Kidney epithelial cell (primary cell): ENCODE results near the gene TMEM44. TPM values are rescaled to one million over a fixed set of nuclear protein-coding genes. Genes with fewer than 3 reads are reported as not detected.
A peak's percentile ranks its signal among the peaks of the same experiment; 100 is the strongest.

Source experiments
- DNase-seq: peaks from one replicate; pipeline ENCODE4 v3.0.0-alpha.2; 2010; ENCODE audit warnings: low read depth
- H3K27me3 ChIP-seq: 2 replicates; pipeline ENCODE4 v1.6.0; 2011; ENCODE audit warnings: low read length; ENCODE audit not compliant: control insufficient read depth, insufficient read depth
- H3K36me3 ChIP-seq: 2 replicates; pipeline ENCODE4 v1.5.1; 2011; ENCODE audit warnings: low read length; ENCODE audit not compliant: control insufficient read depth, insufficient read depth
- H3K4me3 ChIP-seq: 2 replicates; pipeline ENCODE4 v1.5.1; 2011; ENCODE audit warnings: low read depth, mild to moderate bottlenecking, control low read depth, low read length
- total RNA-seq: library from RNA; depleted of rRNA; stranded (reverse); fragments of >200 nt; gene quantifications from 2 replicates; pipeline ENCODE4 v1.2.3, GENCODE V29; 2015
- TF ChIP-seq, protein P1 (sequence below): IDR thresholded peaks from 2 replicates; pipeline ENCODE4 v1.5.1; 2011; ENCODE audit warnings: mild to moderate bottlenecking, moderate library complexity, low read length, control low read depth, inconsistent platforms; ENCODE audit not compliant: insufficient read depth, poor library complexity, severe bottlenecking

Gene TMEM44
- total RNA-seq, 1 donor from 2014 or later, result 16.2 TPM

DNA sequence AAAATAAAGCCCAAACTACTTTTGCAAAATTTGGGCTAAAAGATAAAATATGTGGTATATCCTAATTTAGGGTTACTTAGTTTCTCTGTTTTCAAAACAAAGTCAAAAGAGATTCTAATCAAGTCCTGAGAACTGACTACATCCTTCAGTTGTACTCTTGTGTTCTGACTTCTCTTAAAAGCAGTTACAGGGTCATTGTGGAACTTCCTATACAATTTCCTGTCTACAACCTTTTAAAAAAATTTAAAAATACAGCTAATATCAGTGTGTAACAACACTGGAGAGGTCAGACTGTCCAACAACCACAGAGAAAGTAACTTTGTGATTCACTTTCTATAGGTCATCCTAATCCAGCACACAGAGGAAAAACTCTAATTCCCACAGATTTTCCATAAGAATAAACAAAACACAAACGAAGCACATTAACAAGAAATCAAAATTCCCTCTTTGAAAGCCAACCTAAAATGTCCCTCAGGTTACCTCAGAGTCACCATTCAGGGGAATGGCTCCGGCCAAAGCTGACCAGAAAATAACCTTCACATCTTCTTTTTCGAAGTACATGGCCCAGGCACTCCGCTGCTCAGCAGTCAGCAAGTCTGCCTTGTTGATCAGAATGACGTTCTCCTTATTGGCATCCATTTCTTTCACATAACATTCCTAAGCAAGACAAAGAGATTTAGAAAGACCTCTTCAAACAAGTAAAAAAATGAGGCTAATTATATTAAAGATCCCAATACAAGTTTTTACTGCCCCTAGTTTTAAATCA, 25.4 kb upstream of the TMEM44 start:
- Histone ChIP-seq H3K27me3 (no peaks in the 10 kb centered on the region), H3K36me3 (peaks cover 3% of the 10 kb centered on the region), H3K4me3 (no peak overlapping the region)
- no peak for DNase-seq
- TF ChIP-seq, protein P1, sequence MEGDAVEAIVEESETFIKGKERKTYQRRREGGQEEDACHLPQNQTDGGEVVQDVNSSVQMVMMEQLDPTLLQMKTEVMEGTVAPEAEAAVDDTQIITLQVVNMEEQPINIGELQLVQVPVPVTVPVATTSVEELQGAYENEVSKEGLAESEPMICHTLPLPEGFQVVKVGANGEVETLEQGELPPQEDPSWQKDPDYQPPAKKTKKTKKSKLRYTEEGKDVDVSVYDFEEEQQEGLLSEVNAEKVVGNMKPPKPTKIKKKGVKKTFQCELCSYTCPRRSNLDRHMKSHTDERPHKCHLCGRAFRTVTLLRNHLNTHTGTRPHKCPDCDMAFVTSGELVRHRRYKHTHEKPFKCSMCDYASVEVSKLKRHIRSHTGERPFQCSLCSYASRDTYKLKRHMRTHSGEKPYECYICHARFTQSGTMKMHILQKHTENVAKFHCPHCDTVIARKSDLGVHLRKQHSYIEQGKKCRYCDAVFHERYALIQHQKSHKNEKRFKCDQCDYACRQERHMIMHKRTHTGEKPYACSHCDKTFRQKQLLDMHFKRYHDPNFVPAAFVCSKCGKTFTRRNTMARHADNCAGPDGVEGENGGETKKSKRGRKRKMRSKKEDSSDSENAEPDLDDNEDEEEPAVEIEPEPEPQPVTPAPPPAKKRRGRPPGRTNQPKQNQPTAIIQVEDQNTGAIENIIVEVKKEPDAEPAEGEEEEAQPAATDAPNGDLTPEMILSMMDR, result no peak

DNA sequence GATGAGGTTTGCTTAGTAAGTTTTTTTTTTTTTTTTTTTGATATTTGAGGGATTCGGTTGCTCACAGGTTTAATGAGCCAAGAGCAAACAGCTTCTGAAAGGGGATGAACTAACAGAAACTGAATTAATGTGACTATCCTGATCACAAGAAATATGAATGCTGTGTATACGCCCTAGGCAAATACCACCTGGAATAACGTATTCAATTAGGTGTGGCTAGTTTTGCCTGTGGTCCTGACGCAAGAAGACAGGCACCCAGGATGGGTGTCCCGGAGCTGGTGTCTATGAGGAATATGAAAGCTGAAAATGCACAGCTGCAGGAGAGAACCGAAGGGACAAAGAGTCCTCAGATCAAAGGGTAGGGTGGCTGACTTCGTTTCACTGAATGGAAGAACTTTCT, 24.2 kb upstream of the TMEM44 start:
- no peak overlapping the region for H3K4me3 ChIP-seq

DNA sequence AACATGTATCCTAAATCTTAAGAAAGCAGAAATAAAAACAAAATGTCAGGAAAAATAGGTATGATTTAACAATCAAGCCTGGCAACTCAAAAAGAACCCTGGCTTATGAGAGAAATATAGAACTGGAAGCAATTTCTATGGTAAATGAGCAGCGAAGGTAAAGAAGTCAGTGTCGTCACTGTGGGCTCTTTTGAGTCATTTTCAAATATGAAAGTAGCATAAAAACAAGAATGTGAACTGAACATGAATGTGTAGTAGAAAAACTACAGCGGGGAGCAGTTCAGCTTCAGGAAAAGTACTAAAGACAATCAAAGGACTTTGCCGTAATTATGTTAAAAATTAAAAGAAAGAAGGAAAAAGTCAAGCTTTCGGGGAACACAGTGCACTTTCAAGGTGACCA, 21.2 kb upstream of the TMEM44 start:
- peaks cover 5% of the 10 kb centered on the region for H3K36me3 ChIP-seq

More for the DNA sequence above, 24.2 kb upstream of the TMEM44 start:
- TF ChIP-seq, protein P1, result no peak
- peaks cover 3% of the 10 kb centered on the region for H3K36me3 ChIP-seq
- no peak for DNase-seq
- no peaks in the 10 kb centered on the region for H3K27me3 ChIP-seq

DNA sequence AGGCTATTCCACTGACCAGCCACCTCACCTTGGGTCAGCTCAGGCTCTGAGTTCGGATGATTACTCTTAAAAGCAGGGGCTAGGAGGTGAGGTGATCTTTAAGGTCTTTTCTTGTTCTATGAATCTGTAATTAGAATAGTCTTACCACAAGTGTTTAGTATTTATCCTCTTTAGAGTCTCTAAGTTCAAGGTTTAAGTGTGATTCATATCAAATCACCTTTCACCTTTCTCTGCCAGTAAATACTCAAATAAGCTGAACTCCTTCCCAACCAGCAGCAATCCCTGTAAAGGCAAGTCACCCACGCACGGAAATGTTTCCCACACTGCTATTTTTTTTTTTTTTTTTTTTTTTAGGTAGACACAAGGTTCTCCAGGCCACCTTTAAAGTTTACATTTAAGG, 14.5 kb upstream of the TMEM44 start:
- Histone ChIP-seq H3K27me3 (no peaks in the 10 kb centered on the region), H3K4me3 (no peak overlapping the region), H3K36me3 (peaks cover 2% of the 10 kb centered on the region)
- DNase-seq, result no peak
- TF ChIP-seq, protein P1, result no peak

More for the DNA sequence above, 21.2 kb upstream of the TMEM44 start:
- TF ChIP-seq, protein P1, result no peak
- H3K27me3 ChIP-seq, result no peaks in the 10 kb centered on the region
- no peak for DNase-seq
- H3K4me3 ChIP-seq, result no peak overlapping the region

DNA sequence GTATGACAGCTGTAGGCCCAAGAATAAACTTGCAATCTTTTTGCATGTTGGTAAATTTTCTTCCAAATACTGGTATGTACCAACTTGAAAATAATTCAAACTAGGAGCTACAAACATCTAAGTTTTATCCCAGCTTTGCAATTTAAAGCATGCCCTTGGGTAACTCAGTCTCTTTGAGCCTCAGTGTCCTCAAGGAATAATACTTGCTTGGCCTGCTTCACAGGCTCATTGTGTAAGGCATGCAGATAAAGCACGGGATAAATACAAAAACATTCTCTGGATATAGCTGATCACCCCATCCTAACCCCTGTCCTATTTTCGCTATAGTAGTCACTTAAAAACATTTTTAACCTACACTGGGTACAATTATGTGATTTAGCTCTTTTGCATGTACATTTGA, 9.6 kb upstream of the TMEM44 start:
- Histone ChIP-seq H3K27me3 (no peaks in the 10 kb centered on the region), H3K36me3 (no peaks in the 10 kb centered on the region), H3K4me3 (no peak overlapping the region)
- TF ChIP-seq, protein P1, result no peak
- no peak for DNase-seq

DNA sequence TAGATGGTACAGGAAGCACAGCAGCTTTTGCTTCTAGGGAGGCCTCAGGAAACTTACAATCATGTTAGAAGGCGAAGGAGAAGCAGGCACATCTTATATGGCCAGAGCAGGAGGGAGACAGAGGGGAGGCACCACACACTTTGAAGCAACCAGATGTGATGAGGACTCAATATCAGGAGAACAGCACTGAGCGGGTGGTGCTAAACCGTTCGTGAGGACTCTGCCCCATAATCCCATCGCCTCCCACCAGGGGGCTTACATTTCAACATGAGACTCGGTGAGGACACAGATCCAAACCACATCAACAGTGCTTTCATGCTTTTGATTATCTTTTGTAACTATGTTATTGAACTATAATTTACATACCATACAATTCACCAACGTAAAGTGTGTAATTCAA, 7.6 kb upstream of the TMEM44 start:
- Histone ChIP-seq H3K27me3 (no peaks in the 10 kb centered on the region), H3K36me3 (no peaks in the 10 kb centered on the region), H3K4me3 (no peak overlapping the region)
- DNase-seq, result no peak
- TF ChIP-seq, protein P1, result peak; percentile 39
